HEK293 (cell line): ENCODE results near the gene UBL5.

Experiments used
- CTCF ChIP-seq: fragments of 450-650 bp; formaldehyde crosslinking; IDR thresholded peaks from 2 replicates; pipeline ENCODE4 v1.5.1; 2016; ENCODE audit warnings: missing biosample characterization, missing genetic modification characterization
- GLI4 ChIP-seq: fragments of 450-650 bp; formaldehyde crosslinking; IDR thresholded peaks from 2 replicates; pipeline ENCODE4 v1.5.1; 2016; ENCODE audit warnings: missing biosample characterization, missing genetic modification characterization
- GLIS2 ChIP-seq: fragments of 450-650 bp; formaldehyde crosslinking; IDR thresholded peaks from 2 replicates; pipeline ENCODE4 v1.5.1; 2016; ENCODE audit warnings: missing biosample characterization, missing genetic modification characterization
- KLF10 ChIP-seq: fragments of 450-650 bp; IDR thresholded peaks from 2 replicates; pipeline ENCODE4 v1.5.1; 2018; ENCODE audit warnings: missing biosample characterization, mild to moderate bottlenecking, missing genetic modification characterization
- SCRT2 ChIP-seq: fragments of 450-650 bp; formaldehyde crosslinking; IDR thresholded peaks from 2 replicates; pipeline ENCODE4 v1.5.1; 2016; ENCODE audit warnings: missing biosample characterization, missing genetic modification characterization
- YY2 ChIP-seq: fragments of 450-650 bp; formaldehyde crosslinking; IDR thresholded peaks from 2 replicates; pipeline ENCODE4 v1.5.1; 2016; ENCODE audit warnings: missing biosample characterization, missing genetic modification characterization
- ZBTB11 ChIP-seq: fragments of 450-650 bp; formaldehyde crosslinking; conservative IDR thresholded peaks from 2 replicates; pipeline ENCODE4 v1.5.1; 2016; ENCODE audit warnings: low read depth, missing biosample characterization, missing genetic modification characterization
- ZFP41 ChIP-seq: fragments of 450-650 bp; formaldehyde crosslinking; IDR thresholded peaks from 2 replicates; pipeline ENCODE4 v1.5.1; 2016; ENCODE audit warnings: missing biosample characterization, missing genetic modification characterization, borderline replicate concordance
- ZIC2 ChIP-seq: fragments of 450-650 bp; formaldehyde crosslinking; IDR thresholded peaks from 2 replicates; pipeline ENCODE4 v1.5.1; 2016; ENCODE audit warnings: missing biosample characterization, missing genetic modification characterization
- ZNF138 ChIP-seq: fragments of 450-650 bp; formaldehyde crosslinking; IDR thresholded peaks from 2 replicates; pipeline ENCODE4 v1.5.1; 2016; ENCODE audit warnings: missing biosample characterization, missing genetic modification characterization, borderline replicate concordance
- ZNF140 ChIP-seq: fragments of 450-650 bp; formaldehyde crosslinking; IDR thresholded peaks from 2 replicates; pipeline ENCODE4 v1.5.1; 2016; ENCODE audit warnings: missing biosample characterization, missing genetic modification characterization
- ZNF148 ChIP-seq: fragments of 450-650 bp; formaldehyde crosslinking; IDR thresholded peaks from 2 replicates; pipeline ENCODE4 v1.5.0; 2017; ENCODE audit warnings: missing biosample characterization, missing genetic modification characterization, borderline replicate concordance
- ZNF2 ChIP-seq: fragments of 450-650 bp; formaldehyde crosslinking; IDR thresholded peaks from 2 replicates; pipeline ENCODE4 v1.5.1; 2016; ENCODE audit warnings: missing biosample characterization, missing genetic modification characterization
- ZNF202 ChIP-seq: fragments of 450-650 bp; formaldehyde crosslinking; IDR thresholded peaks from 2 replicates; pipeline ENCODE4 v1.5.1; 2016; ENCODE audit warnings: missing biosample characterization, missing genetic modification characterization, borderline replicate concordance
- ZNF211 ChIP-seq: fragments of 450-650 bp; formaldehyde crosslinking; IDR thresholded peaks from 2 replicates; pipeline ENCODE4 v1.5.1; 2016; ENCODE audit warnings: low read depth, missing biosample characterization, missing genetic modification characterization
- ZNF239 ChIP-seq: fragments of 450-650 bp; formaldehyde crosslinking; IDR thresholded peaks from 2 replicates; pipeline ENCODE4 v1.5.1; 2016; ENCODE audit warnings: missing biosample characterization, missing genetic modification characterization
- ZNF248 ChIP-seq: fragments of 450-650 bp; formaldehyde crosslinking; IDR thresholded peaks from 2 replicates; pipeline ENCODE4 v1.5.1; 2017; ENCODE audit warnings: missing biosample characterization, missing genetic modification characterization
- ZNF311 ChIP-seq: fragments of 450-650 bp; formaldehyde crosslinking; IDR thresholded peaks from 2 replicates; pipeline ENCODE4 v1.5.1; 2017; ENCODE audit warnings: missing biosample characterization, missing genetic modification characterization, borderline replicate concordance
- ZNF366 ChIP-seq: fragments of 450-650 bp; formaldehyde crosslinking; conservative IDR thresholded peaks from 2 replicates; pipeline ENCODE4 v1.5.1; 2016; ENCODE audit warnings: missing biosample characterization, missing genetic modification characterization
- ZNF394 ChIP-seq: fragments of 450-650 bp; formaldehyde crosslinking; IDR thresholded peaks from 2 replicates; pipeline ENCODE4 v1.5.1; 2016; ENCODE audit warnings: missing biosample characterization, missing genetic modification characterization, mild to moderate bottlenecking, moderate library complexity, borderline replicate concordance
- ZNF473 ChIP-seq: fragments of 450-650 bp; formaldehyde crosslinking; IDR thresholded peaks from 2 replicates; pipeline ENCODE4 v1.5.1; 2017; ENCODE audit warnings: missing biosample characterization, missing genetic modification characterization
- ZNF488 ChIP-seq: fragments of 450-650 bp; formaldehyde crosslinking; IDR thresholded peaks from 2 replicates; pipeline ENCODE4 v1.5.1; 2016; ENCODE audit warnings: missing biosample characterization, missing genetic modification characterization
- ZNF510 ChIP-seq: fragments of 450-650 bp; formaldehyde crosslinking; IDR thresholded peaks from 2 replicates; pipeline ENCODE4 v1.5.1; 2018; ENCODE audit warnings: mild to moderate bottlenecking, missing genetic modification characterization, missing biosample characterization; ENCODE audit not compliant: insufficient replicate concordance
- ZNF549 ChIP-seq: fragments of 450-650 bp; IDR thresholded peaks from 2 replicates; pipeline ENCODE4 v1.5.1; 2018; ENCODE audit warnings: missing biosample characterization, missing genetic modification characterization, mild to moderate bottlenecking, inconsistent platforms, moderate library complexity
- ZNF561 ChIP-seq: fragments of 450-650 bp; IDR thresholded peaks from 2 replicates; pipeline ENCODE4 v1.5.1; 2018; ENCODE audit warnings: missing biosample characterization, missing genetic modification characterization, borderline replicate concordance
- ZNF621 ChIP-seq: fragments of 450-650 bp; formaldehyde crosslinking; IDR thresholded peaks from 2 replicates; pipeline ENCODE4 v1.5.1; 2017; ENCODE audit warnings: missing biosample characterization, missing genetic modification characterization
- ZNF768 ChIP-seq: fragments of 450-650 bp; formaldehyde crosslinking; IDR thresholded peaks from 2 replicates; pipeline ENCODE4 v1.5.1; 2018; ENCODE audit warnings: missing biosample characterization, mild to moderate bottlenecking, missing genetic modification characterization
- ZNF776 ChIP-seq: fragments of 450-650 bp; formaldehyde crosslinking; IDR thresholded peaks from 2 replicates; pipeline ENCODE4 v1.5.0; 2017; ENCODE audit warnings: missing biosample characterization, missing genetic modification characterization, borderline replicate concordance
- ZNF837 ChIP-seq: fragments of 450-650 bp; formaldehyde crosslinking; IDR thresholded peaks from 2 replicates; pipeline ENCODE4 v1.5.1; 2016; ENCODE audit warnings: missing biosample characterization, missing genetic modification characterization
- ZSCAN23 ChIP-seq: fragments of 450-650 bp; formaldehyde crosslinking; IDR thresholded peaks from 2 replicates; pipeline ENCODE4 v1.5.1; 2016; ENCODE audit warnings: missing biosample characterization, missing genetic modification characterization
- ZSCAN30 ChIP-seq: fragments of 450-650 bp; IDR thresholded peaks from 2 replicates; pipeline ENCODE4 v1.5.1; 2018; ENCODE audit warnings: missing biosample characterization, mild to moderate bottlenecking, missing genetic modification characterization, moderate library complexity
- TF ChIP-seq, protein P1 (sequence below): fragments of 450-650 bp; formaldehyde crosslinking; IDR thresholded peaks from 2 replicates; pipeline ENCODE4 v1.5.1; 2016; ENCODE audit warnings: missing biosample characterization, missing genetic modification characterization

UBL5 gene

GRCh38 chr19:9785367-9786331 lies 42.1 kb upstream of the UBL5 start (continued):
- TF ChIP-seq, protein P1, sequence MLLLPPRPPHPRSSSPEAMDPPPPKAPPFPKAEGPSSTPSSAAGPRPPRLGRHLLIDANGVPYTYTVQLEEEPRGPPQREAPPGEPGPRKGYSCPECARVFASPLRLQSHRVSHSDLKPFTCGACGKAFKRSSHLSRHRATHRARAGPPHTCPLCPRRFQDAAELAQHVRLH (tag by site-specific recombination), result no peak
- TF ChIP-seq ZNF366 (tag by site-specific recombination), result peak; percentile 63
- no peak for TF ChIP-seq ZNF202 (tag by site-specific recombination)
- TF ChIP-seq ZNF311 (tag by site-specific recombination), result no peak
- TF ChIP-seq ZIC2 (tag by site-specific recombination), result peak; percentile 61
- no peak for TF ChIP-seq ZNF248
- TF ChIP-seq ZNF394, result no peak
- TF ChIP-seq ZNF488 (tag by site-specific recombination), result no peak
- no peak for TF ChIP-seq SCRT2 (tag by site-specific recombination)
- TF ChIP-seq ZNF2 (tag by site-specific recombination), result peak; percentile 47; the same call in 1 of the 2 replicates
- no peak for TF ChIP-seq ZSCAN30 (tag by site-specific recombination)
- TF ChIP-seq ZNF148 (tag by site-specific recombination), result no peak
- TF ChIP-seq ZNF768 (tag by site-specific recombination), result no peak
- peak; percentile 76 for TF ChIP-seq KLF10
- TF ChIP-seq ZNF561 (tag by site-specific recombination), result no peak
- TF ChIP-seq ZNF837 (tag by site-specific recombination), result no peak
- TF ChIP-seq GLIS2, result no peak; the same call in none of the 2 replicates
- no peak for TF ChIP-seq YY2 (tag by site-specific recombination)
- no peak for TF ChIP-seq ZNF239 (tag by site-specific recombination)
- TF ChIP-seq GLI4 (tag by site-specific recombination), result no peak
- no peak for TF ChIP-seq ZNF776 (tag by site-specific recombination)
- no peak; the same call in 1 of the 2 replicates for TF ChIP-seq ZBTB11
- TF ChIP-seq ZSCAN23, result no peak
- no peak for TF ChIP-seq ZNF211 (tag by site-specific recombination)
- TF ChIP-seq ZNF473, result no peak
- no peak for TF ChIP-seq ZNF138 (tag by site-specific recombination)
- no peak for TF ChIP-seq ZFP41
- no peak for TF ChIP-seq ZNF140 (tag by site-specific recombination)
- no peak for TF ChIP-seq ZNF621 (tag by site-specific recombination)
- TF ChIP-seq ZNF549 (tag by site-specific recombination), result no peak
- TF ChIP-seq CTCF (tag by site-specific recombination), result no peak
- no peak for TF ChIP-seq ZNF510 (tag by site-specific recombination)
